Hypothalamus (tissue), 51 donors: ENCODE results near the gene THSD7B.
"Not testable (repeated sequence)": the region's sequence is repeated elsewhere in the genome, so short reads cannot be mapped to it uniquely, and the experiment has no call there.

Source experiments
- DNase-seq, 51 donors: peaks; one replicate each; lab custom pipeline; 2025; lab: John Stamatoyannopoulos, UW

The THSD7B gene

GRCh38 chr2:136765256-136766072 is at the start of gene THSD7B:
TSS of gene THSD7B (plus strand) at chr2:136765545. CDS start at chr2:136882179, 116,634 bp downstream.
- no peak for DNase-seq

GRCh38 chr2:136718273-136718672 is 47.1 kb upstream of the THSD7B start:
- no peak for DNase-seq

- no peak for DNase-seq
These were observed 37.2 kb upstream of the THSD7B start for GRCh38 chr2:136727973-136728699.

- DNase-seq = no peak
These were observed 29.1 kb upstream of the THSD7B start for GRCh38 chr2:136736236-136736635.

GRCh38 chr2:136738044-136738443 is 27.3 kb upstream of the THSD7B start:
- no peak for DNase-seq

GRCh38 chr2:136741471-136741870 is 23.9 kb upstream of the THSD7B start:
- DNase-seq = no peak

GRCh38 chr2:136750065-136750464 is 15.3 kb upstream of the THSD7B start:
- DNase-seq = no peak

GRCh38 chr2:136751406-136751805 is 13.9 kb upstream of the THSD7B start:
- DNase-seq = no peak

- DNase-seq = not testable (repeated sequence)
These were observed 6.8 kb upstream of the THSD7B start for GRCh38 chr2:136758504-136758903.

- DNase-seq = peak in 1 of 51 donors; percentile 20
These were observed 691 bp upstream of the THSD7B start for GRCh38 chr2:136764452-136765255.

- peak in 1 of 51 donors; percentile 10 for DNase-seq
These were observed 694 bp downstream of the THSD7B start for GRCh38 chr2:136766073-136766404.

- DNase-seq = no peak
These were observed 1.7 kb downstream of the THSD7B start for GRCh38 chr2:136767030-136767429.

GRCh38 chr2:136769871-136770270 is 4.5 kb downstream of the THSD7B start:
- DNase-seq = no peak

GRCh38 chr2:136770384-136770783 is 5.0 kb downstream of the THSD7B start:
- no peak for DNase-seq

- DNase-seq = no peak
These were observed 12.0 kb downstream of the THSD7B start for GRCh38 chr2:136777391-136777790.

GRCh38 chr2:136783856-136784255 is 18.5 kb downstream of the THSD7B start:
- no peak for DNase-seq

GRCh38 chr2:136785215-136785614 is 19.9 kb downstream of the THSD7B start:
- DNase-seq = no peak

GRCh38 chr2:136787970-136788369 is 22.6 kb downstream of the THSD7B start:
- no peak for DNase-seq

GRCh38 chr2:136796339-136796738 is 31.0 kb downstream of the THSD7B start:
- no peak for DNase-seq

- DNase-seq = no peak
These were observed 33.4 kb downstream of the THSD7B start for GRCh38 chr2:136798766-136799165.

GRCh38 chr2:136801661-136802060 is 36.3 kb downstream of the THSD7B start:
- no peak for DNase-seq
